IPS DF 6.9 (cell line): ENCODE results near the gene GNAT3.

Experiments
- DNase-seq: peaks from one replicate; pipeline ENCODE4 v3.0.0-alpha.2; 2013; ENCODE audit warnings: low read depth, low spot score
- H3K27ac ChIP-seq: one replicate; pipeline ENCODE4 v1.5.1; 2013; ENCODE audit warnings: low read length, control low read depth
- H3K27me3 ChIP-seq: 2 replicates; pipeline ENCODE4 v1.6.1; 2013; ENCODE audit warnings: mild to moderate bottlenecking, low read length; ENCODE audit not compliant: control insufficient read depth, insufficient read depth
- H3K36me3 ChIP-seq: 2 replicates; pipeline ENCODE4 v1.6.1; 2013; ENCODE audit warnings: low read length; ENCODE audit not compliant: control insufficient read depth, insufficient read depth
- H3K4me1 ChIP-seq: 2 replicates; pipeline ENCODE4 v1.6.1; 2013; ENCODE audit warnings: low read length; ENCODE audit not compliant: control insufficient read depth, insufficient read depth
- H3K4me3 ChIP-seq: 2 replicates; pipeline ENCODE4 v1.5.1; 2013; ENCODE audit warnings: mild to moderate bottlenecking, low read length
- H3K9me3 ChIP-seq: 2 replicates; pipeline ENCODE4 v1.6.1; 2013; ENCODE audit warnings: low read length, inconsistent platforms; ENCODE audit not compliant: control insufficient read depth, insufficient read depth
- WGBS: extraction: QIAGEN DNeasy Blood & Tissue Kit; methylation state at CpG from one replicate; pipeline ENCODE4 v1.1.7; 2013; ENCODE audit warnings: mixed read lengths, missing lambda C conversion rate; ENCODE audit not compliant: insufficient read length, insufficient coverage; 5-methylcytosine and 5-hydroxymethylcytosine counted together

Gene GNAT3

GRCh38 chr7:80466636-80467035, 45.2 kb downstream of the GNAT3 start:
- no peaks in the 10 kb centered on the region for H3K27me3 ChIP-seq
- no peak overlapping the region for H3K27ac ChIP-seq
- no peaks in the 10 kb centered on the region for H3K9me3 ChIP-seq
- H3K36me3 ChIP-seq: no peaks in the 10 kb centered on the region
- no peak overlapping the region for H3K4me3 ChIP-seq
- no peaks in the 10 kb centered on the region for H3K4me1 ChIP-seq
- WGBS: no CpG with 5 or more reads among the region's 1 CpG
- no peak for DNase-seq

GRCh38 chr7:80464211-80464610, 47.7 kb downstream of the GNAT3 start:
- no peaks in the 10 kb centered on the region for H3K9me3 ChIP-seq
- H3K36me3 ChIP-seq: no peaks in the 10 kb centered on the region
- H3K4me3 ChIP-seq: no peak overlapping the region
- no peaks in the 10 kb centered on the region for H3K27me3 ChIP-seq
- H3K27ac ChIP-seq: no peak overlapping the region
- no peaks in the 10 kb centered on the region for H3K4me1 ChIP-seq
- no peak for DNase-seq

GRCh38 chr7:80463272-80463920, 48.5 kb downstream of the GNAT3 start:
- Histone ChIP-seq H3K27ac (no peak overlapping the region), H3K4me3 (no peak overlapping the region), H3K4me1 (no peaks in the 10 kb centered on the region), H3K27me3 (no peaks in the 10 kb centered on the region), H3K36me3 (no peaks in the 10 kb centered on the region), H3K9me3 (no peaks in the 10 kb centered on the region)
- 100% methylated on average over 1 of the region's 4 CpGs for WGBS
- DNase-seq: no peak

- no peak overlapping the region for H3K4me3 ChIP-seq
- H3K4me1 ChIP-seq: no peaks in the 10 kb centered on the region
- H3K27ac ChIP-seq: no peak overlapping the region
- no peaks in the 10 kb centered on the region for H3K36me3 ChIP-seq
- WGBS: no CpG with 5 or more reads among the region's 1 CpG
- no peaks in the 10 kb centered on the region for H3K9me3 ChIP-seq
- H3K27me3 ChIP-seq: no peaks in the 10 kb centered on the region
- no peak for DNase-seq
Measured at GRCh38 chr7:80460857-80461256, 51.0 kb downstream of the GNAT3 start.

- Histone ChIP-seq H3K9me3 (no peaks in the 10 kb centered on the region), H3K36me3 (no peaks in the 10 kb centered on the region), H3K27ac (no peak overlapping the region), H3K27me3 (no peaks in the 10 kb centered on the region), H3K4me1 (no peaks in the 10 kb centered on the region), H3K4me3 (no peak overlapping the region)
- no CpG with 5 or more reads among the region's 4 CpGs for WGBS
- no peak for DNase-seq
Measured at GRCh38 chr7:80459776-80460510, 51.9 kb downstream of the GNAT3 start.

- no peaks in the 10 kb centered on the region for H3K4me1 ChIP-seq
- no peaks in the 10 kb centered on the region for H3K36me3 ChIP-seq
- no peaks in the 10 kb centered on the region for H3K27me3 ChIP-seq
- WGBS: 100% methylated on average over 1 of the region's 6 CpGs
- H3K27ac ChIP-seq: no peak overlapping the region
- H3K9me3 ChIP-seq: no peaks in the 10 kb centered on the region
- no peak overlapping the region for H3K4me3 ChIP-seq
- no peak for DNase-seq
Measured at GRCh38 chr7:80458822-80459725, 52.8 kb downstream of the GNAT3 start.

GRCh38 chr7:80453699-80454340, 58.0 kb downstream of the GNAT3 start:
- Histone ChIP-seq H3K36me3 (no peaks in the 10 kb centered on the region), H3K27me3 (no peaks in the 10 kb centered on the region), H3K4me1 (no peaks in the 10 kb centered on the region), H3K9me3 (no peaks in the 10 kb centered on the region), H3K27ac (no peak overlapping the region), H3K4me3 (no peak overlapping the region)
- DNase-seq: no peak
- WGBS: no CpG with 5 or more reads among the region's 2 CpGs

- Histone ChIP-seq H3K27ac (no peak overlapping the region), H3K4me1 (no peaks in the 10 kb centered on the region), H3K27me3 (no peaks in the 10 kb centered on the region), H3K36me3 (no peaks in the 10 kb centered on the region), H3K4me3 (no peak overlapping the region), H3K9me3 (no peaks in the 10 kb centered on the region)
- WGBS: no CpG with 5 or more reads among the region's 6 CpGs
- no peak for DNase-seq
Measured at GRCh38 chr7:80450621-80451308, 61.1 kb downstream of the GNAT3 start.

- Histone ChIP-seq H3K27me3 (no peaks in the 10 kb centered on the region), H3K27ac (no peak overlapping the region), H3K9me3 (no peaks in the 10 kb centered on the region), H3K36me3 (no peaks in the 10 kb centered on the region), H3K4me1 (no peaks in the 10 kb centered on the region), H3K4me3 (no peak overlapping the region)
- no CpG with 5 or more reads among the region's 4 CpGs for WGBS
- no peak for DNase-seq
Measured at GRCh38 chr7:80449836-80450235, 62.0 kb downstream of the GNAT3 start.

GRCh38 chr7:80445351-80445750, 66.5 kb downstream of the GNAT3 start:
- no CpG with 5 or more reads among the region's 5 CpGs for WGBS
- Histone ChIP-seq H3K27me3 (no peaks in the 10 kb centered on the region), H3K27ac (no peak overlapping the region), H3K9me3 (no peaks in the 10 kb centered on the region), H3K4me3 (no peak overlapping the region), H3K36me3 (no peaks in the 10 kb centered on the region), H3K4me1 (no peaks in the 10 kb centered on the region)
- DNase-seq: no peak
